Pancreas (tissue), 10 donors: ENCODE data around the gene GPR142. TPM values are rescaled to one million over a fixed set of nuclear protein-coding genes. Genes with fewer than 3 reads are reported as not detected.

Experiments used
- ATAC-seq, 4 donors: fragments of 200-7000 bp; cut with Tn5 transposase; one replicate each; pipeline versions ENCODE4 v1.8.0 to v1.9.1; 2020; ENCODE audit warnings: mild to moderate bottlenecking in 4 of 4, moderate library complexity in 4 of 4
- DNase-seq, 6 donors: peaks; one replicate each; pipeline ENCODE4 v3.0.0-alpha.2; 2020
- FAIRE-seq: peaks from 2 replicates; lab custom pipeline; 2012; peaks lifted over from hg19 to GRCh38; lab: Jason Lieb, UNC
- H3K27ac ChIP-seq, 4 donors: fragments of 200-600 bp; sonication (generic); 1 replicate in 3 of 4; 2 replicates in 1 of 4; pipeline versions ENCODE4 v1.5.0 to v1.8.0; 2020
- H3K27me3 ChIP-seq, 4 donors: fragments of 200-600 bp; one replicate each; pipeline ENCODE4 v1.8.0; 2021
- H3K36me3 ChIP-seq, 3 donors: fragments of 200-600 bp; sonication (generic) in 1 of 3; one replicate each; pipeline versions ENCODE4 v1.5.0 to v1.8.0; 2020 to 2021
- H3K4me1 ChIP-seq, 3 donors: fragments of 200-600 bp; one replicate each; pipeline ENCODE4 v1.8.0; 2021
- H3K4me3 ChIP-seq, 4 donors: fragments of 200-600 bp; sonication (generic) in 2 of 4; one replicate each; pipeline versions ENCODE4 v1.5.0 to v1.8.0; 2020 to 2021
- H3K9me3 ChIP-seq, 4 donors: fragments of 200-600 bp; one replicate each; pipeline ENCODE4 v1.8.0; 2021
- CTCF ChIP-seq, 4 donors: fragments of 200-600 bp; sonication (generic) in 3 of 4; IDR thresholded peaks; one replicate each; pipeline versions ENCODE4 v1.5.0 to v1.8.0; 2021; ENCODE audit warnings: antibody characterized with exemption in 4 of 4
- WGBS, 2 donors: extraction: QIAGEN DNeasy Blood & Tissue Kit; methylation state at CpG; one replicate each; pipeline ENCODE4 v1.1.7; 2013; 5-methylcytosine and 5-hydroxymethylcytosine counted together
- intact Hi-C, 3 donors: fragments of 100-400 bp; cut with DNase I; formaldehyde crosslinking; loops; one replicate each; pipeline versions ENCODE4 v1.11.1 to v1.14.2; 2022
- polyA plus RNA-seq, 2 donors: library from polyadenylated mRNA; stranded (reverse); fragments of 200-250 nt; gene quantifications; one replicate each; pipeline ENCODE4 v1.2.3, GENCODE V29; 2013
- total RNA-seq, 6 donors: library from RNA; stranded (reverse); fragmentation: NEBNext Ultra II Directional in 4 of 6; extraction: Animal tissue kit (Norgen Biotek cat#: 25700) in 4 of 6; gene quantifications; one replicate each; pipeline versions ENCODE4 v1.2.1 to v1.2.4, GENCODE V29; 2021 to 2023
- donor health status: healthy with polysubstance abuse.
- donor health status: DM: no; HTN: no; CAD: no; lungs with moderate emphysema.
- donor health status: DM: no; HTN: no; CAD: no.
- donor health status: control.
- donor health status: control.
- donor health status: Bipolar disorder and iron deficiency.
- donor health status: DM: yes; HTN: yes; CAD: no.
- donor health status: DM: no; HTN: no; CAD: no.
- donor health status: DM: no; HTN: no; CAD: no.
- donor health status: DM: yes; HTN: yes; CAD: no.

GPR142 gene
- total and polyA plus RNA-seq, 8 donors = 0.22 to 2.8 (median 0.56) TPM

GRCh38 chr17:74326506-74326905 lies 40.8 kb upstream of the GPR142 start:
- no peak for ATAC-seq
- Histone ChIP-seq H3K27me3 (no peaks in the 10 kb centered on the region), H3K4me3 (peak overlapping the region in 2 of 4 donors; percentile 21 to 44), H3K36me3 (no peaks in the 10 kb centered on the region), H3K27ac (no peak overlapping the region), H3K9me3 (no peaks in the 10 kb centered on the region), H3K4me1 (no peaks in the 10 kb centered on the region)
- no peak for TF ChIP-seq CTCF (IDR thresholded peaks at IDR 0.05)
- WGBS, 2 donors = 41 to 47% methylated on average over 10 of the region's 10 CpGs
- intact Hi-C loops = no loop called here
- no peak for DNase-seq
- no peak for FAIRE-seq

DNA sequence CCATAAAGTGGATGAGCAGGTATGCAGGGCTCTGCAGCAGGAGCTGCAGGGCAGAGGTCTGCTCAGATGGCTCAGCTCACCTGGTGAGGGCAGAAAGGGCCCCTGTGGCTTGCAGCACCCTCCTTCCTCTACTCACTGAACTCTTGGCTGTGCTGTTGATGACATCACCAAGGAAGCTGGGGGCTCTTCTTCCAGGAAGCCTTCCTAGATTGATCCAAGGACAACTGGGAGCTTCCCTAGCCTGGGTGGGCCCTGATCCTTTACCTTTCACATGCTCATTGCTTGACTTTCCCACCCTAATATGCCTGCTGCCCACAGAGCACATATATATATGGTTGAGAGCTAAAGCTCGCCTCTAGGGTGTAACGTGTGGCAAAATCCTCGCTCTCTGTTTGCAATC lies 38.8 kb upstream of the GPR142 start:
- H3K4me1 ChIP-seq = no peaks in the 10 kb centered on the region
- WGBS, 2 donors = 92 to 94% methylated on average over 3 of the region's 3 CpGs
- ATAC-seq = no peak
- no peak overlapping the region for H3K4me3 ChIP-seq
- no peak for TF ChIP-seq CTCF (IDR thresholded peaks at IDR 0.05)
- H3K27ac ChIP-seq = no peak overlapping the region
- FAIRE-seq = no peak
- H3K27me3 ChIP-seq = no peaks in the 10 kb centered on the region
- no peak for DNase-seq
- H3K36me3 ChIP-seq = no peaks in the 10 kb centered on the region
- intact Hi-C loops = no loop called here
- no peaks in the 10 kb centered on the region for H3K9me3 ChIP-seq

GRCh38 chr17:74329378-74329777 lies 37.9 kb upstream of the GPR142 start:
- no peak overlapping the region for H3K4me3 ChIP-seq
- ATAC-seq = no peak
- intact Hi-C loops = no loop called here
- H3K9me3 ChIP-seq = no peaks in the 10 kb centered on the region
- H3K27me3 ChIP-seq = no peaks in the 10 kb centered on the region
- no peaks in the 10 kb centered on the region for H3K4me1 ChIP-seq
- 70 to 79% methylated on average over 3 of the region's 3 CpGs for WGBS, 2 donors
- TF ChIP-seq CTCF (IDR thresholded peaks at IDR 0.05) = no peak
- DNase-seq = no peak
- no peak for FAIRE-seq
- no peaks in the 10 kb centered on the region for H3K36me3 ChIP-seq
- H3K27ac ChIP-seq = no peak overlapping the region

DNA sequence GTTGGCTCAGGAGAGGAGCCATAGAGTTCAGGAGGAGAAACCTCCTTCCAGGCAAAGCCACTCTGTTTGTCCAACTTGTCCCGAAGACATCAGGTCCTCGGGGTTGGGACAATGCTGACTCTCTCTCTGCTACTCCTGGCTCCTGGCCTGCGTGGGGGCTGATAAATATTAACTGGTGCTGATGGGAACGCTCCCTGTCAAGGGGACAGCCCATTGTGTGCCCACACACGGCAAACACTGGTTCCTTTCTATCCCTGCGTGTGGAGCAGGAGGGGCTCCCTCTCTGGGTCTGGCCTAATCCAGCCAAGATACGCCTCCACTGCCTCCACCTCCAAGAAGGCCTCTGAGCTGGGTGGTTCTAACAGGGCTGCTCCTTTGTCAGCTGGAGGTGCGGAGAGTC lies 36.9 kb upstream of the GPR142 start:
- intact Hi-C loops = no loop called here
- Histone ChIP-seq H3K4me1 (no peaks in the 10 kb centered on the region), H3K9me3 (no peaks in the 10 kb centered on the region), H3K27ac (no peak overlapping the region), H3K36me3 (no peaks in the 10 kb centered on the region), H3K27me3 (no peaks in the 10 kb centered on the region), H3K4me3 (no peak overlapping the region)
- 32 to 42% methylated on average over 8 of the region's 8 CpGs for WGBS, 2 donors
- no peak for TF ChIP-seq CTCF (IDR thresholded peaks at IDR 0.05)
- DNase-seq (no peak), ATAC-seq (peak in 2 of 4 donors; percentile 35 to 48), FAIRE-seq (no peak)

- Histone ChIP-seq H3K4me3 (no peak overlapping the region), H3K9me3 (no peaks in the 10 kb centered on the region), H3K4me1 (no peaks in the 10 kb centered on the region), H3K36me3 (no peaks in the 10 kb centered on the region), H3K27ac (no peak overlapping the region), H3K27me3 (no peaks in the 10 kb centered on the region)
- DNase-seq = no peak
- TF ChIP-seq CTCF (IDR thresholded peaks at IDR 0.05) = no peak
- FAIRE-seq = no peak
- WGBS, 2 donors = 67 to 71% methylated on average over 5 to 7 of the region's 7 CpGs
- no peak for ATAC-seq
- intact Hi-C loops = no loop called here
Observed at GRCh38 chr17:74332017-74332650, 35.2 kb upstream of the GPR142 start.
